UCSD-AML1 (cell line): ENCODE results near the gene ADAMTS14.
"Not testable (repeated sequence)": the region's sequence is repeated elsewhere in the genome, so short reads cannot be mapped to it uniquely, and the experiment has no call there.

ENCODE experiments used
- DNase-seq: peaks from one replicate; lab custom pipeline; 2025; ENCODE audit not compliant: unreplicated experiment; lab: John Stamatoyannopoulos, UW

The ADAMTS14 gene

DNA sequence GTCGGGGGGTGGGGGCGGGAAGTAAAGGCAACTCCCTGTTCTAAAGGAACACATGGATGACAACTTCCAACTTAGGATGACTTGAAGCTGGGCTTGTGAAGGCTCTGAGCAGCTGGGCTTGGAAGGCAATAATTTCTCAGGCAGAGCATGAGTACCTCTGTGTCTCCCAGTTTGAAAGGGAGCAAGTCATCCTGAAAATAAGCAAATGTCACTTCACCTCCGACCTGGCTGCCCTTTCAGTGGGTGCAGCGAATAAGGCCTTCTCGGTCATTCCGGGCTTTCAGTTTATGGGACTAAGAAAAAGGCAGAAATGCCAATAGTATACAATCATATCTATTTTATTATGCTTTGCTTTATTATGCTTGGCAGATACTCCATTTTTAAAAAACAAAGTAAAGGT is 15.3 kb upstream of the ADAMTS14 start:
- no peak for DNase-seq

DNA sequence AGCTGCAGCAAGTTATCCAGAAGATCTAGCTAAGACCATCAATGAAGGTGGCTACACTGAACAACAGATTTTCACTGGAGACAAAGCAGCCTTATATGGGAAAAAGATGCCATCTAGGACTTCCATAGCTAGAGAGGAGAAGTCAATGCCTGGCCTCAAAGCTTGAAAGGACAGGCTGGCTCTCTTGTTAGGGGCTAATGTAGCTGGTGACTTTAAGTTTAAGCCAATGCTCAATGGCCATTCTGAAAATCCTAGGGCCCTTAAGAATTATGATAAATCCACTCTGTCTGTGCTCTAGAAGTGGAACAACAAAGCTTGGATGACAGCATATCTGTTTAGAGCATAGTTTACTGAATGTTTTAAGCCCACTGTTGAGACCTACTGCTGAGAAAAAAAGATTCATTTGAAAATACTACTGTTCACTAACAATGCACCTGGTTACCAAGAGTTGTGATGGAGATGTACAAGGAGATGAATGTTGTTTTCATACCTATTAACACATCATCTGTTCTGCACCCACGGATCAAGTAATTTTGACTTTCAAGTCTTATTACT is 13.6 kb upstream of the ADAMTS14 start:
- DNase-seq: no peak

- DNase-seq: no peak
Measured at GRCh38 chr10:70659306-70659705, 13.0 kb upstream of the ADAMTS14 start.

GRCh38 chr10:70660722-70661121 is 11.6 kb upstream of the ADAMTS14 start:
- DNase-seq: no peak

- no peak for DNase-seq
Measured at GRCh38 chr10:70661623-70662361, 10.5 kb upstream of the ADAMTS14 start.

GRCh38 chr10:70662362-70663220 is 9.7 kb upstream of the ADAMTS14 start:
- DNase-seq: no peak

- not testable (repeated sequence) for DNase-seq
Measured at GRCh38 chr10:70663458-70664409, 8.6 kb upstream of the ADAMTS14 start.

GRCh38 chr10:70664702-70665195 is 7.6 kb upstream of the ADAMTS14 start:
- DNase-seq: no peak

GRCh38 chr10:70666960-70667798 is 5.1 kb upstream of the ADAMTS14 start:
- no peak for DNase-seq

GRCh38 chr10:70667818-70668217 is 4.5 kb upstream of the ADAMTS14 start:
- DNase-seq: not testable (repeated sequence)

- DNase-seq: no peak
Measured at GRCh38 chr10:70668454-70668970, 3.8 kb upstream of the ADAMTS14 start.

DNA sequence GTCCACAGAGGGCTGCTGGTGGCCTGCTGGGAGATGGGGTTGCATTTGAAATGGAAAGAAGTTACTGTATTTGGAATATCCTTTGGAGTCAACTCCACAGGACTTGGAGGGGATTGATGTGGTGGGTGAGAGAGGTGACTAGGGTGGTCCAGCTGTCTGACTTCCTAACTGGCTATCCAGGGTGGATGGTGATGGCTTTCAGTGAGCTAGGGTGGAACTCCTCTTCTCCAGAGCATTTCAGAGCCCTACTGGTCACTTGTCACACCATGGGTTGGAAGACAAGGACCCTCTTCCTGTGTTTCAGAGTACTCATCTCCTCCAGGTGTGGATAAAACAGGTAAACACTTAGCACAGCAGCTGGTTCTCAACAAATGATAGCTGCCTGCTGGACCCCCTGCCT is 3.3 kb upstream of the ADAMTS14 start:
- no peak for DNase-seq

GRCh38 chr10:70669732-70670317 is 2.5 kb upstream of the ADAMTS14 start:
- no peak for DNase-seq

DNA sequence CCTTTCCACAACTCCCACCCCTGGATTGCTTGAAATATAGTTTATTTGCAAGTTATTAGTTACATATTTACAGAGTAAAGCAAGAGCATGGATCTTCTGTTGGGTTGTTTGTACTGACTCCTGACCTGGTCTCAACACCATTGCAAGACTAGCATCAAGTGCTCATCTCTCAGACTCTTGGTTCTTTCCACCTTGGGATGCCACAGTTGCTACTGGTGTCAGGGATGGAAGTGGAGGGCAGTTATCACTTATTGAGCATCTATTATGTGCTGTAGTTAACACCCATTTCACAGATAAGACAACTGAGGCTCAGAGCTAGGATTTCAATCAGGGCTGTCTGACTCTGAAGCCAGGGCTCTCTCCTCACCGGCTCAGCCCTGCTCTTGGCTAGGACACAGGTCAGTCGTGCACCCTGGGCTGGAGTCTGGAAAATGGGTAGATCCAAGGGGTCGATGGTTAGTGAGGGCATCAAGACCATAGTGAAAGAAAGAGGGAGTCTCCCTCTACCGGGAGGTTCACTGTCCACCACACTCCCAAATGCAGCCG is 614 bp upstream of the ADAMTS14 start:
- no peak for DNase-seq

DNA sequence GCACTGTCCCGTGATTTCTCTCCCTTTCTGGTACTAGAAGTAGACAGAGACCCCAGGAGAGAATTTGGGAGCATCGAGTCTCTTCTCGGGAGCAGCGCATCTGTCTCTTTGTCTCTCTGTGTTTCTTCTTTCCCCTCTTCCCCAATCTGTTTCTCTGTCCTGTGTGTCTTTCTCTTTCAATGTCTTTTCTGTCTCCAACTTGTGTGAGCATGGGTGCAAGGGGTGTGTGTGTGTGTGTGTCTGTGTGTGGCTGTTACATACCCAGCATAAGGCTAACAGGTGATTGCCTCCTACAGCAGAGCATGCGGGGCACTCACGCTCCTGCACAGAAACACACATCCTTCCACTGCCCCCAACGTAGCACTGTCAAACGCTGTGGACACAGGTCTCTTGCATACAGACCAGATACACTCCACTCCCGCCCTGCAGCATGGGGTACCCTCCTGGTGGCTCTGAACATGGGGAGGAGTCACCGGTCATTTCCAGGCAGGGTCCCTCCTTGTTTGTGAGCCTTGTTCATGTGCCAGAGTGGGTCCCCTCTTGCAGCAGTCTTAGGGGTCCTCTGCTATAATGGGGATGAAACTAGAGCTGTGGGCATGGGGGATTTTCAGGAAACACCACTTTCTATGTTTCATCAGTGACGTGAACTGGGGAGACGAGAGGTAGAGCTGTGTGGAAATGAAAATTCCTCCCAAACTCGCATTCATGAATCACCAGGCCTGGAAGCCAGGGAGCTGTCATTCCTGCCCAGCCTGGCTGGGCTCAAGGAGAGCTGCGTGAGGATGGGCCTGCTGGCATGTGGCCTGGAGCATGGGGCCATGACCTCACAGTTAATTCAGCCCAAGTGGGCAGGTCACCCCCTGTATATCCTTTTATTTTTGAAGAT is 980 bp downstream of the ADAMTS14 start:
- DNase-seq: no peak

GRCh38 chr10:70673929-70674559 is 1.7 kb downstream of the ADAMTS14 start:
- no peak for DNase-seq
